Coronary artery (tissue), 2 donors: Measurements from ENCODE around the gene RANBP3.
A peak's percentile ranks its signal among the peaks of the same experiment; 100 is the strongest.

Experiments
- DNase-seq: peaks from one replicate; pipeline ENCODE4 v3.0.0-alpha.2; 2017; ENCODE audit warnings: low spot score
- H3K27ac ChIP-seq, 2 donors: fragments of 200-600 bp; sonication (generic); one replicate each; pipeline ENCODE4 v1.5.1; 2016 to 2019
- H3K4me3 ChIP-seq: fragments of 200-600 bp; sonication (generic); 2 replicates; pipeline ENCODE4 v1.5.1; 2016; ENCODE audit warnings: mild to moderate bottlenecking, moderate library complexity
- TF ChIP-seq, protein P1 (sequence below): fragments of 200-600 bp; sonication (generic); IDR thresholded peaks from one replicate; pipeline ENCODE4 v1.5.1; 2019; ENCODE audit warnings: antibody characterized with exemption

Gene RANBP3

DNA sequence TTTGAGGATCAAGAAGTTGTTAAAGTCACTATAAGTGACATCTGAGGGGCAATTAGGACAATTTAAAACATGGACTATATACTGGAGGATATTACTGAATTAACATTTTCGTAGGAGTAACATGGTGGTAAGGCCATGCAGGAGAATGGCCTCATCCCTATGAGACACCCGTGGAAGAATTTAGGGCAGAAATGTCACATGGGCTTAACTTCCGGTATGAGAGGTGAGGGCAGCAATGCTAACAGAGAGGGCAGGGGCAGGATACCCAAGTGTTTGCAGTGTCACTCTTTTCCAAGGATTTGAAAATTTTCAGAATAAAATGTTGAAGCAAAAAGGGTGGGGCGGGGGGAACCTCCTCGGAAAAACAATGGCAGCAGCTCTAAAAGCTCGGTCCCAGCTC is 23.6 kb downstream of the RANBP3 start:
- H3K27ac ChIP-seq: peak overlapping the region; percentile 29 to 71
- TF ChIP-seq, protein P1, sequence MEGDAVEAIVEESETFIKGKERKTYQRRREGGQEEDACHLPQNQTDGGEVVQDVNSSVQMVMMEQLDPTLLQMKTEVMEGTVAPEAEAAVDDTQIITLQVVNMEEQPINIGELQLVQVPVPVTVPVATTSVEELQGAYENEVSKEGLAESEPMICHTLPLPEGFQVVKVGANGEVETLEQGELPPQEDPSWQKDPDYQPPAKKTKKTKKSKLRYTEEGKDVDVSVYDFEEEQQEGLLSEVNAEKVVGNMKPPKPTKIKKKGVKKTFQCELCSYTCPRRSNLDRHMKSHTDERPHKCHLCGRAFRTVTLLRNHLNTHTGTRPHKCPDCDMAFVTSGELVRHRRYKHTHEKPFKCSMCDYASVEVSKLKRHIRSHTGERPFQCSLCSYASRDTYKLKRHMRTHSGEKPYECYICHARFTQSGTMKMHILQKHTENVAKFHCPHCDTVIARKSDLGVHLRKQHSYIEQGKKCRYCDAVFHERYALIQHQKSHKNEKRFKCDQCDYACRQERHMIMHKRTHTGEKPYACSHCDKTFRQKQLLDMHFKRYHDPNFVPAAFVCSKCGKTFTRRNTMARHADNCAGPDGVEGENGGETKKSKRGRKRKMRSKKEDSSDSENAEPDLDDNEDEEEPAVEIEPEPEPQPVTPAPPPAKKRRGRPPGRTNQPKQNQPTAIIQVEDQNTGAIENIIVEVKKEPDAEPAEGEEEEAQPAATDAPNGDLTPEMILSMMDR: no peak
- no peak for DNase-seq
- peak overlapping the region; percentile 43 for H3K4me3 ChIP-seq

DNA sequence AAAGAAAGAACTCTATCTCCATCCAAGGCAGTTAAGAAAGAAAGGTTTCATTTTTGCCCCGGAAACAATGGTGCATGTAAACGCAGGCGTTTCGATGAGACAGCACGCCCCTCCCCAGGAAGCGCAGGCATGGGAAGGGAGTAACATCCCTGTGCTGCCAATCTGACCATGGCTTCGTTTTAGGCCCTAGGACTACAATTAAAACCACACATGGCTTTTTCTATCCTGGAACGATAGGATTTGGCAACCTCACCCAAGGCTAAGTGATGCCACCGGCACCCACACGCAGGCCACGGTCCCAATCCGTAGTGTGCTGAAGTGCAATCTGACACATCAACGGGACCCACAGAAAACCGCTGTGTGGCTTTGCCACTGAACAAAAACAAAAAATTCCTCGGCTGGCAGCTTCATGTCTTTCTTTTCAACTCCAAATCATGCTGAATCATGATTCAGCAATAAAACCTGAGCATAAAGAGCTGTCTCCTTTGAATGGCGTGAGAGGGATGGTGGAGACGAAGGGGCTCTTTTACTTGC is 24.2 kb downstream of the RANBP3 start:
- no peak for DNase-seq
- Histone ChIP-seq H3K27ac (peak overlapping the region; percentile 29 to 71), H3K4me3 (peak overlapping the region; percentile 26)
- TF ChIP-seq, protein P1: no peak

DNA sequence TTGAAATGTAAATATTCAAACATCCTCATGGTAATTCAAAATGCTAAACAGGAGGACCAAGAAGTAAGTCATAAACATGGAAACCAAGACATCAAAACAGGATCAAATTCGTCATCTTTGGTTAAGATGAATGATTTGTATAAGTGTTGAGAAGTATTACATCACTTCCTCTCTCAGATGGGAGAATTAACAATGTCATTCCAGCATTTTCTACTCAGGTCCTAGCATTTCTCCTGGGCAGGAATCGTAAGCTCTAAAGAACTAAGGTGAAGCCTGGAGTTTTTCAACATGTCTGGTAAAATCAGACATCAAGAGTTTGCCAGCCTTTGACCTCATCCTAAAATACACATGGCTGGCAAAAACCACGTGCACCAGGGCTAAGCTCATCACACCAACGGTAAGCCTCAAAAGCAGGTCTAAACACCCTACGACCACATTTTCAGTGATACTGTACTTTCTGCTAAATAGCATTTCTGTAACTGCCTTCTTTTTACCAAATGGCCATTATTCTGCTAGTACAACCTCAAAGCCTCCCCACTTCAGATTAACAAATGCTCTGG is 24.8 kb downstream of the RANBP3 start:
- TF ChIP-seq, protein P1: no peak
- DNase-seq: no peak
- H3K27ac ChIP-seq: no peak overlapping the region
- no peak overlapping the region for H3K4me3 ChIP-seq

DNA sequence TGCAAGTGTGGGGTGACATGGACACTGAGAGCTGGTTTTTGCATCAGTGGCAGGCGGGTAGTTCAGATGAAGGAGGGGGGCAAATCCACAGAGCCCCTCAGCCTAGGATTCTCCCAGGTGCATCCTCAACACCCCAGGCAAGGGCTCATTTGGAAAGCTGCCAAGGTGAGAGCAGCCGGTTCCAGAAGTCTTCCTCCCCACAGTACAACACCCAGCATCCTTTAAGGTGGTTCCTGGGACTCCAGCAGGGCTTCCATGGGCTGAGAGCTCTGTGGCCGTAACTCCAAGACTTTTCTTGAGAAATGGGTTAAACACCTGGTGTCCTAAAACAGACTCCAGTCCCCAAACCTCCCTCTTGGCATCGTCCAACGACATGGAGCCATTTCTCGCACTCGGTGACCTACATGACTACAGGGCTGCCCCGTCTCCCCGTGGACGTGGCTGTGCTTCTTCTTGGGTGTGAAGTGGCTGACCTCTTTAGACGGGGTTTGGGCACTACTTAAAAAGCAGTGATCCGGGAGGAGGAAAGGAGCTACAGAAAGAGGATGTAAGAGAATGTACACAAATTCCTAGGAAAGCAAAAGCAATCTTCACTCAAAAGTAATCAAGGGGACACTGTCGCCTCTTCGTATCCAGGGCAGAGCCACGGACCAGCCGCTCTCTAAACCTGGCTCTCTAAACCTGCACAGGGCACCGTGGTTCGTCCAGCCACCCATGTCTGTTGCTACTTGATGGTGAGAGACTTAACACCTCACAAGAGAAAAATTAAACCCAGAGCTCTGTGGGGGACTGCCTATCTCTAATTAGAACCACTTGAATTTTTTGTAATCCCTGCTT is 25.5 kb downstream of the RANBP3 start:
- TF ChIP-seq, protein P1: no peak
- Histone ChIP-seq H3K4me3 (no peak overlapping the region), H3K27ac (peak overlapping the region in 1 of 2 donors; percentile 26)
- DNase-seq: no peak

DNA sequence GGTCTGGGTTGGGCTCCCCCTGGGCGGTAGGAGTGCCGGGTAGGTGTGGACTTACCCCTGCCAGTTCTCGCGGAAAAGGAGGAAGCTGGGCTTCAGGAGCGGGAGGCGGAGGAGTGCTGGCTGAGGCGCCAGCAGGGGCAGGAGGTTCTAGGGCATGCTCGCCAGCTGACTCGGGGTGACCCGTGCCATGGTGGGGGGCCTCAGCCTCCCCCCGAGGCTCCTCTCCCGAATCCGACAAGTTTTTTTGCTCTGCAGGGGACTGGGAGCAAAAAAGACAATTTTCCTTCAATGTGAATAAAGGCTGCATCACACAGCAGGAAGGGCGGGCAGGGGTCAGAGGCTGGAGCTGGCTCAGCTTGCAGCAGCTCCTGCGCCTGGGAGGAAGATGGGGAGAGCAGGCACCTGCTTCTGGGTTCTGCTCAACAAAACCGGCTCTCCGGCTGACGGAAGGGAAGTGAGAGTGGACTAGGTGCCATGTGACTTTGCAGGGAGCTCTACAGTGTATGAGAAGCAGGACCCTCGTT is 26.5 kb downstream of the RANBP3 start:
- peak overlapping the region in 1 of 2 donors; percentile 13 for H3K27ac ChIP-seq
- TF ChIP-seq, protein P1: no peak

DNA sequence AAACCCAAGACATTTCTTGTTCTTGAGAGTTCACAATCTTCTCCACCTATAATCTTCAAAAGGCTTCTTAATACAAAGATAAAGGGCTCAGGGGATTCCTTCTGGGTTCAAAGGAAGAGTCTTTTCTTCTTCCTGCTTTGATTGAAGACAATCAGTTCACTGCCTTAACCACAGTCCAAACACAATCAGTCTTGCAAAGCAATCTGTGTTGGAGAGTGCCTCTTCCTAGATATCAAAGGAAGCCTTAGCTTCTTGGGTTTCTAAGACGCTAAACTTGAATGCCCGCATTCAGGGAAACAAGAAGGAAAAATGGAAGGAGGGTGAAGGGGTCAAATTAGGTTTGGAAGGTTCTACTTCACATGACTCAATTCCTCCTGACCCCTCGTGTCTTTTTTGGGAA is 27.2 kb downstream of the RANBP3 start:
- no peak for DNase-seq
- TF ChIP-seq, protein P1: no peak
- no peak overlapping the region for H3K27ac ChIP-seq
- H3K4me3 ChIP-seq: no peak overlapping the region

More for the DNA sequence above, 26.5 kb downstream of the RANBP3 start:
- peak overlapping the region; percentile 13 for H3K4me3 ChIP-seq
- no peak for DNase-seq
